Measurements from ENCODE around the gene APOM.
A peak's percentile ranks its signal among the peaks of the same experiment; 100 is the strongest.

- no peak for TF ChIP-seq POLR2A (IDR thresholded peaks at IDR 0.05; ENCODE audit: low read depth, low read length)
- TF ChIP-seq POU2F2 (IDR thresholded peaks at IDR 0.05; ENCODE audit: low read depth, low read length) = no peak
- TF ChIP-seq POLR2AphosphoS5 (IDR thresholded peaks at IDR 0.05; ENCODE audit: low read depth, low read length) = no peak
- TF ChIP-seq TAF1 (IDR thresholded peaks at IDR 0.05; ENCODE audit: low read depth, low read length) = no peak
- TF ChIP-seq SPI1 (IDR thresholded peaks at IDR 0.05; ENCODE audit: low read depth, low read length) = peak; percentile 27
These were observed 24.8 kb downstream of the APOM start, which contains the start of gene LY6G5C for GRCh38 chr6:31680226-31681134.

Data from GM12891 (cell line).